WTC11 (cell line): ENCODE results near the gene MPIG6B.

Experiments
- MYBL2 ChIP-seq: sonication (generic); formaldehyde crosslinking; IDR thresholded peaks from 2 replicates; pipeline ENCODE4 v1.8.1; 2023; ENCODE audit warnings: mild to moderate bottlenecking, moderate library complexity, missing genetic modification reagents
- ZNF416 ChIP-seq: fragments of 250-450 bp; sonication (Bioruptor Pico); IDR thresholded peaks from 2 replicates; pipeline ENCODE4 v1.9.0; 2021; ENCODE audit warnings: mild to moderate bottlenecking, inconsistent platforms
- TF ChIP-seq, protein P1 (sequence below): sonication (generic); formaldehyde crosslinking; IDR thresholded peaks from 2 replicates; pipeline ENCODE4 v1.8.1; 2023; ENCODE audit warnings: mild to moderate bottlenecking, missing genetic modification reagents

GRCh38 chr6:31727717-31728671, 4.8 kb downstream of the MPIG6B start:
- no peak for TF ChIP-seq ZNF416 (CRISPR knock-in tag)
- TF ChIP-seq, protein P1, sequence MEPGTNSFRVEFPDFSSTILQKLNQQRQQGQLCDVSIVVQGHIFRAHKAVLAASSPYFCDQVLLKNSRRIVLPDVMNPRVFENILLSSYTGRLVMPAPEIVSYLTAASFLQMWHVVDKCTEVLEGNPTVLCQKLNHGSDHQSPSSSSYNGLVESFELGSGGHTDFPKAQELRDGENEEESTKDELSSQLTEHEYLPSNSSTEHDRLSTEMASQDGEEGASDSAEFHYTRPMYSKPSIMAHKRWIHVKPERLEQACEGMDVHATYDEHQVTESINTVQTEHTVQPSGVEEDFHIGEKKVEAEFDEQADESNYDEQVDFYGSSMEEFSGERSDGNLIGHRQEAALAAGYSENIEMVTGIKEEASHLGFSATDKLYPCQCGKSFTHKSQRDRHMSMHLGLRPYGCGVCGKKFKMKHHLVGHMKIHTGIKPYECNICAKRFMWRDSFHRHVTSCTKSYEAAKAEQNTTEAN (CRISPR knock-in tag), result no peak
- no peak for TF ChIP-seq MYBL2 (CRISPR knock-in tag)
